GM19238 (cell line): ENCODE data around the gene ADGRL4.
"Not testable (repeated sequence)": the region's sequence is repeated elsewhere in the genome, so short reads cannot be mapped to it uniquely, and the experiment has no call there.

Experiments
- DNase-seq: peaks from one replicate; pipeline ENCODE4 v3.0.0; 2011; ENCODE audit warnings: low spot score; ENCODE audit not compliant: insufficient read length

The ADGRL4 gene

DNA sequence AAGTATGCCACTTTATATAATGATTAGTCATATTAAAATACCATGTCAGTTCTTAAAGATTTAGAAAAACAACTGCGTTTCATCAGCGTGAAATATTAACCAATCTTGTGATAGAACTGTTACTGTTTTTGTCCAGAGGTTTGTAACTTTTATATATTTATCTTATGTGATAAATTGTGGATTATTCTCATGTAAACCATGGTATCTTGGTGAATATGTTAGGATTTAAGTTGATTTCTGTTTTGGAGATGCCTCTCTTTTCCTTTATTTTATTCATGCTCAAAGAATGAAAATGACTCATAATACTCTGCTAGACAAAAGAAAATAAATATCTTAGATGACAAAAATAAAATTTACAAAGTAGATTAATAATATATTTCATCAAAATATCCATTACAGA is 88.4 kb downstream of the ADGRL4 start:
- DNase-seq = no peak

DNA sequence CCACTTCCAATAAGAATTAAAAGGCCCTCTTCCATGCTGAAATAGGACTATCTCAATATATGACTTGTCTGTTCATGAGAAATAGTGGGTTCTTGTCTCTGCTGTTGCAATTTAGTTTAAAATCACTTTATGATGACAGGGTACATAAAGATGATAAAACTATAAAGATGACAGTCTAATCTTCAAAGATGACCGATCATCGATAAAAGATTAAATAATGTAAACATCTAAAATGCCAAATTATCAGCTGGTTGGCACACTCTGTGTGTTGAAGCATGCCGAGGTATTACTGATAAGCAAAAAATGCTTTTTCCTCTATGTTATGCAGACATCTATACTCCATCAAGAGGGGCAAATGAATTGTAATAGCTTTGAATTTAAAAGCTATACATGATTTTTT is 89.5 kb downstream of the ADGRL4 start:
- no peak for DNase-seq

GRCh38 chr1:78913950-78914349 is 92.6 kb downstream of the ADGRL4 start:
- no peak for DNase-seq

GRCh38 chr1:78911956-78912880 is 94.3 kb downstream of the ADGRL4 start:
- no peak for DNase-seq

- DNase-seq = no peak
Observed at GRCh38 chr1:78902641-78903040, 103.9 kb downstream of the ADGRL4 start.

DNA sequence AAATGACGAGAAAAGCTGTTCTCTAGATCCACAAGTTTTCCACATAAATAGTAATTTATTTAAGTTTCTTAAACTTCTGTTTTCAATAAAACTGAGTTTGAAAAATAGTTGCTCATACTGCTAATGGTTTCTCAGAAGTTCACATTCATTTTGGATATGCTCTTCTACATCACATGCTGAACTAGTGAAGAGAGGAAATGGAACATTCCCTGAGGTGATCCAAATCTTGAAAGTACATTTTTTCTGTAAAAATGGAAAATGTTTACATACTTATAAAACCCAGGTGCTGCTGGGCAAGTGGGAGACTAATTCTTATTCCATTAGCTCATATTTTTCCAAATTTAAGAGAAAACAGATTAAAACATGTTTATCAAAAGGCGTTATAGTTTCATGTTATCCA is 111.7 kb downstream of the ADGRL4 start:
- DNase-seq = no peak

GRCh38 chr1:78892260-78892840 is 114.2 kb downstream of the ADGRL4 start:
- DNase-seq = no peak

DNA sequence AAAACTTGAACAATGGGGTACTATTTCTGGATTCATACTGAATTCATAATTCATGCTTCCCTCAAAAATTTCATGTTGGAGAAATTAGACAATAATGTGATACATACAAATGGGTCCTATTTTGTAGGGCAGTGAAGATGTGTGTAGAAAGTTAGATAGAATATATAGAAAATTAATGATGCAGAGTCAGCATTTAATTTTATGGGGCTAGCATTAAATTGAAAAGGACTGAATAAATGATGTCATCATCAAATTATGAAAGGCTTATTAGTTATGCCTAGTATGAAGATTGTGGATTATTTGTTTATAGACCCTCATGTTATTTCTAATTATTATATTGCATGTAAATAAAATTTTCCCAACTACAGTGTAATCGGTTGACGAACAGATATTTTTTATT is 119.1 kb downstream of the ADGRL4 start:
- no peak for DNase-seq

DNA sequence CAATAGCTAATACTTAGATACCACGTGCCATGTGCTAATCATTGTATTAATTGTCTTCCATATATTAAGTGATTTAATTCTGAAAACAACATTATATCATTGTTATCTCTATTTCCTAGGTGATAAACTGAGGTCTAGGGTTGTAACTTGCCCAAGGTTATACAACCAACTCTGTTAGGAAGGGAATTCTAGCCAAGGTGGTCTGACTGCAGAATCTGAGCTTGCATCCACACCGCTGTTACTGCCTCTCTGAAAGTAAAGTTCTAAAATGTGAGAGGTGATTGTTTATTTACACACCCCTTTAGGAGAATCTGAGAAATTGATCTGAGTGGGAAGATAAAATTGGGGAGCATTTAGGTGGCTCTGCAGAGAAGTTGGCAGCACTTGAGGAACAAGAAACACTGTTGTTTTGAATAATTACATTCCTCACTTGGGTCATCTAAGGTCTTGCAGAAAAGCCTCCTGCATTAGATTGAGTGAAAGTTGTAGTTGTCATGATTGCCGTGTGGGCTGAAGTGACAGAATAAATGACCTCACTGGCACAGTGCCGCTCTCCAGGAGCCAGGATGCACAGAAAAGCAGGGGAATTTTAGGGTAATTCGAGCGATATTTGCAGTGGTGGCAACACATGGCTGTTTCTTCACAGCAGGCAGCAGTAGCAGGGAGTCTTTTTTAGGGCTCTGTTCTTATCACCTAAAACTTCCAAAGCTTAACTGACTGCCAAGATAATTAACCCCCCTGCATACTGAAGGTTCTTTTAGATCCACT is 121.7 kb downstream of the ADGRL4 start:
- DNase-seq = no peak

DNA sequence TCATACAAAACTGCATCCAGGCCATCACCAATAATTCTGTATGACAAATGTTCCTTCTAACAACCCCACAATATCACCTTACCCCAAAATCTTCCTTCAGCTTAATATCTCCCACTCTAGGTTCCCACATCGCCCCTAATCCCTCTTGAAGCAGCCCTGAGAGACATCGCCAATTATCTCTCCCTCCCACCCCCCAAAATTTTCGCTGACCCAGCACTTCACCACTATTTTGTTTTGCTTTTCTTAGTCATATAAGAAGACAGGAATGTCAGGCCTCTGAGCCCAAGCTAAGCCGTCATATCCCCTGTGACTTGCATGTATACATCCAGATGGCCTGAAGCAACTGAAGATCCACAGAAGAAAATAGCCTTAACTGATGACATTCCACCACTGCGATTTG is 126.3 kb downstream of the ADGRL4 start:
- no peak for DNase-seq

DNA sequence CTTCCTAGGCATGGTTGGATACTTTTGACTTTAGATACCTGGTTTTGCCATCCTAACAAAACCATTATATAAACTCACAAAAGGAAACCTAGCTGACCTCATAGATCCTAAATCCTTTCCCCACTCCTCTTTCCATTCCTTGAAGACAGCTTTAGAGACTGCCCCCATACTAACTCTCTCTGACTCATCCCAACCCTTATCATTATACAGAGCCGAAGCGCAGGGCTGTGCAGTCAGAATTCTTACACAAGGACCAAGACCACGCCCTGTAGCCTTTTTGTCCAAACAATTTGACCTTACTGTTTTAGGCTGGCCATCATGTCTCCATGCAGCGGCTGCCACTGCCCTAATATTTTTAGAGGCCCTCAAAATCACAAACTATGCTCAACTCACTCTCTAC is 130.5 kb downstream of the ADGRL4 start:
- not testable (repeated sequence) for DNase-seq

GRCh38 chr1:78872801-78873200 is 133.7 kb downstream of the ADGRL4 start:
- DNase-seq = not testable (repeated sequence)

DNA sequence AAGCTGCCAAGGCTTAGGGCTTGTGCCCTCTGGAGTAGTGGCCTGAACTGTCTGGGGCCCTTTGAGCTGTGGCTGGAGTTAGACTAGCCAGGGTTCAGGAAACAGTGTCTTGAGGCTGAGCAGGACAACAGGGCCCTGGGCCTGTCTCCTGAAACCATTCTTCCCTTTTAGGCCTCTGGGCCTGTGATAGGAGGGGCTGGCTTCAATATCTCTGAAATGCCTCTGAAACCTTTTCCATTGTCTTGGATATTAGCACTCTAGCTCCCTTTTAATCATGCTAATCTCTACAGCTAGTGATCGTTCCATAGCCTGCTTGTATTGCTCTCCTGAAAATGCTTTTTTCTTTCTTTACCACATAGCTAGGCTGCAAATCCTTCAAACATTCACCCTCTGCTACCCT is 135.3 kb downstream of the ADGRL4 start:
- no peak for DNase-seq

DNA sequence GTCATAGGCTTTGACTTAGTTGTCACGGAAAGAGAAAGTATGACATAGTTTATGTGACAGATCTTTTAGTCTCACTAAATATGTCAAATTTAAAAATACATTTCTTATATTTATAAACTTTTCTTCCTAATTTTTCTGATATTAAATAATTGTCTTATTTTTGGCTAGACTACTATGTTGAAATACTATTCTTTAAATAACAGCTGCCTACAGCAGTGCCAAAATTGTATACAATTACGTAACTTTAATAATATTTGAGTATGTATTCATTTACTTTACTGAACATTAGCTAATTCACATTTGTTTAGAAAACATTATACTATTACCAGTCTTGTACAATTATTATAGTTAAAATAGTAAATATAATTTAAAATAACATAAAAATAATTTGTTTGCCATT is 137.4 kb downstream of the ADGRL4 start:
- no peak for DNase-seq

- DNase-seq = no peak
Observed at GRCh38 chr1:78864175-78864574, 142.4 kb downstream of the ADGRL4 start.

DNA sequence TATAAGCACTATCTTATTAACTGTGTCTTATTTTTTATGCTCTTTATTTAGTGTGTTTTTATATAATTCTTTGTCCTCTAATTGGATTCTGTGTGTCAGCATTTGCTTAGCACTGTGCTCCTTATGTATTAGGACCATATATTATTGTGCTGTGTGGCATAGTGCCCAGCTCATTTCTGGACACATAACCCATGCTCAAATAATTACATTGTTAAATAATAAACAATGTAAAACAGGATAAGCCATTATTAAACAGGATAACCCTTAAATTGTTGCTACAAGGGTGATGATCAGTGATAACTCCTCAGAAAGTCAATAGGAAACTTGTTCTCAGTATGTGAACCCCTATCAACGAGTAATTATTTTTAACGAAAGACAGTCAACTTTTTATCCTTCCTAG is 150.4 kb downstream of the ADGRL4 start:
- no peak for DNase-seq

GRCh38 chr1:78855258-78855657 is 151.3 kb downstream of the ADGRL4 start:
- DNase-seq = no peak

- no peak for DNase-seq
Observed at GRCh38 chr1:78854556-78854955, 152.0 kb downstream of the ADGRL4 start.

- DNase-seq = no peak
Observed at GRCh38 chr1:78843546-78843945, 163.0 kb downstream of the ADGRL4 start.

DNA sequence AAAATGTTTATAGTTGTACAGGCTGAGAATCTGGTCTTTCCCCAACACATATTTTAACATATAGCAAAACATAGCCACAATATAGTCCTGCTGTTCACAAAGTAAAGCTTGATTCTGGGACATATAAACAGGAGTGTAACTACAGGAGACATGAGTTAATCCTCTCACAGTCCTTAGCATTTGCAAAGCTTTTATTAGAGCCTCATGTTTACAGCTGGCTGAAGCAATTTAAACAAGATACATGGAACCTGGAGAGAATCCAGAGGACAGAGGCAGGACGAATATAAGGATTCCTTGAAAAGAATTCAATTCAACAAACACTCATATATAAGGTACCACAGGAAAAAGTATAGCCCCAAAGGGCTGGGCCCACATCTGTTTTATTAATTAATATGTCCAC is 163.4 kb downstream of the ADGRL4 start:
- DNase-seq = no peak

GRCh38 chr1:78840453-78841271 is 165.9 kb downstream of the ADGRL4 start:
- no peak for DNase-seq
